Measurements from ENCODE around the gene DTNBP1.

- TF ChIP-seq CTCF (conservative IDR thresholded peaks at IDR 0.05) (no peak), ZFX (IDR thresholded peaks at IDR 0.05) (no peak)
Observed at GRCh38 chr6:15515226-15515625, 147.6 kb downstream of the DTNBP1 start.
